Measurements from ENCODE around the gene H2BW2. TPM values are rescaled to one million over a fixed set of nuclear protein-coding genes. Genes with fewer than 3 reads are reported as not detected.
"Not testable (repeated sequence)": the region's sequence is repeated elsewhere in the genome, so short reads cannot be mapped to it uniquely, and the experiment has no call there.

Gene H2BW2
- total and polyA plus RNA-seq, 7 donors = not detected

DNA sequence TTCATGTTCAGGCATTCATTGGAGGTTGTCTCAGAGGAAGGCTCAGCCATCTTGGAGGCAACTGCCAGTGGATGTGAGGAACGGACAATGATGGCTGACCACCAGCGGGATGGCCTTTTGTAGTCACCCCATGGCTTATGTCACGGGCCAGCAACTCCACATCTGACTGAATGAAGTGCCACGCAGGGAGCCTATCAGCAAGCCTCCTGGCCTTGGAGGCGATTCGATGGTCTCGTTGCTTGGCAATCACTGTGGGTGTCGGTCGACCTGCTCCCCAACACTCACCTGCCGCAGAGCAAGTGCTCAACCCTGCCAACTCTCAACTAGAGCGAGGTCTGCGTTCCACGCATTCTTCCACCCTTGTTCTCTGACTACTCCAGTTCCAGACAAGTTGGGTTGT is 7.4 kb downstream of the H2BW2 start:
- no peaks in the 10 kb centered on the region for H3K27me3 ChIP-seq
- DNase-seq = no peak
- no peak for TF ChIP-seq POLR2AphosphoS5 (IDR thresholded peaks at IDR 0.05)
- no peak for TF ChIP-seq POLR2A (IDR thresholded peaks at IDR 0.05)
- TF ChIP-seq, protein P1, sequence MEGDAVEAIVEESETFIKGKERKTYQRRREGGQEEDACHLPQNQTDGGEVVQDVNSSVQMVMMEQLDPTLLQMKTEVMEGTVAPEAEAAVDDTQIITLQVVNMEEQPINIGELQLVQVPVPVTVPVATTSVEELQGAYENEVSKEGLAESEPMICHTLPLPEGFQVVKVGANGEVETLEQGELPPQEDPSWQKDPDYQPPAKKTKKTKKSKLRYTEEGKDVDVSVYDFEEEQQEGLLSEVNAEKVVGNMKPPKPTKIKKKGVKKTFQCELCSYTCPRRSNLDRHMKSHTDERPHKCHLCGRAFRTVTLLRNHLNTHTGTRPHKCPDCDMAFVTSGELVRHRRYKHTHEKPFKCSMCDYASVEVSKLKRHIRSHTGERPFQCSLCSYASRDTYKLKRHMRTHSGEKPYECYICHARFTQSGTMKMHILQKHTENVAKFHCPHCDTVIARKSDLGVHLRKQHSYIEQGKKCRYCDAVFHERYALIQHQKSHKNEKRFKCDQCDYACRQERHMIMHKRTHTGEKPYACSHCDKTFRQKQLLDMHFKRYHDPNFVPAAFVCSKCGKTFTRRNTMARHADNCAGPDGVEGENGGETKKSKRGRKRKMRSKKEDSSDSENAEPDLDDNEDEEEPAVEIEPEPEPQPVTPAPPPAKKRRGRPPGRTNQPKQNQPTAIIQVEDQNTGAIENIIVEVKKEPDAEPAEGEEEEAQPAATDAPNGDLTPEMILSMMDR (IDR thresholded peaks at IDR 0.05) = no peak
- no peak for TF ChIP-seq EP300 (IDR thresholded peaks at IDR 0.05)
- H3K9me3 ChIP-seq = no peaks in the 10 kb centered on the region
- H3K4me1 ChIP-seq = no peaks in the 10 kb centered on the region
- no peaks in the 10 kb centered on the region for H3K36me3 ChIP-seq
- WGBS, 2 donors = 93 to 95% methylated on average over 13 of the region's 13 CpGs
- H3K27ac ChIP-seq = no peak overlapping the region
- intact Hi-C loops (cut with DNase I) = no loop called here
- no peak overlapping the region for H3K4me3 ChIP-seq

DNA sequence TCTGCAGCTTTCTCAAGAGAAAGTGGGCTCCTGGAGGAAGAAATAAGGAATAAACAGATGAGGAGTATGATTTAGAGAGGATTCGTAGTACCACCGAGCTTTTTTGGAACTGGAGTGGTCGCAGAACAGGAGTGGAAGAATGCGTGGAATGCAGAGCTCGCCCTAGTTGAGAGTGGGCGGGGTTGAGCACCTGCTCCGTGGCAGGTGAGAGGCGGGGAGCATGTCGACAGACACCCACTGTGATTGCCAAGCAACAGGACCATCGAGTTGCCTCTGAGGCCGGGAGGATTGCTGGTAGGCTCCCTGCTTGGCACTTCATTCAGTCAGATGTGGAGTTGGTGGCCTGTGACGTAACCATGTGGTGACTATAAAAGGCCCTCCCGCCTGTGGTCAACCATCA is 15.2 kb downstream of the H2BW2 start:
- H3K4me3 ChIP-seq; intact Hi-C loops (cut with DNase I); H3K36me3 ChIP-seq; H3K9me3 ChIP-seq; H3K27ac ChIP-seq; H3K27me3 ChIP-seq; DNase-seq; H3K4me1 ChIP-seq: not testable (repeated sequence)
- WGBS, 2 donors = no CpG with 5 or more reads among the region's 13 CpGs

DNA sequence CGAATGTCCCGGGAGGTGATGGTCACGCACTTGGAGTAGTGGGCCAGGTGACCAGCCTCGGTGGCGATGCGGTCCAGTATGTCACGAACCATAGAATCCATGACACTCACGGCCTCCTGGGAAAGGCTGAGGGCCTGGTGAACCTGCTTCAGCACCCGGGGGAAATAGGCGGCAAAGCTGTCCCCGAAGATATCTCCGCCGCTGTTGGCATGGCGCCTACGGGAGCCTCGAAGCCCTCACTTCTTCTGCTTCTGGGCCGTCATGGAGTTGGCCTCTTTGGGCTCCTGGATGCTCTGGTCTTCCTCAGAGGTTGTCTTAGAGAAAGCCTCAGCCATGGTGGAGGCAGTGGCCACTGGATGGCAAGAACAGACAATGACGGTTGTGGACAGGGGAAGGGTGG is 22.9 kb downstream of the H2BW2 start:
- DNase-seq; intact Hi-C loops (cut with DNase I); H3K4me3 ChIP-seq; H3K27me3 ChIP-seq; H3K4me1 ChIP-seq; H3K9me3 ChIP-seq; H3K36me3 ChIP-seq; H3K27ac ChIP-seq: not testable (repeated sequence)
- WGBS, 2 donors = 94 to 96% methylated on average over 9 of the region's 18 CpGs

DNA sequence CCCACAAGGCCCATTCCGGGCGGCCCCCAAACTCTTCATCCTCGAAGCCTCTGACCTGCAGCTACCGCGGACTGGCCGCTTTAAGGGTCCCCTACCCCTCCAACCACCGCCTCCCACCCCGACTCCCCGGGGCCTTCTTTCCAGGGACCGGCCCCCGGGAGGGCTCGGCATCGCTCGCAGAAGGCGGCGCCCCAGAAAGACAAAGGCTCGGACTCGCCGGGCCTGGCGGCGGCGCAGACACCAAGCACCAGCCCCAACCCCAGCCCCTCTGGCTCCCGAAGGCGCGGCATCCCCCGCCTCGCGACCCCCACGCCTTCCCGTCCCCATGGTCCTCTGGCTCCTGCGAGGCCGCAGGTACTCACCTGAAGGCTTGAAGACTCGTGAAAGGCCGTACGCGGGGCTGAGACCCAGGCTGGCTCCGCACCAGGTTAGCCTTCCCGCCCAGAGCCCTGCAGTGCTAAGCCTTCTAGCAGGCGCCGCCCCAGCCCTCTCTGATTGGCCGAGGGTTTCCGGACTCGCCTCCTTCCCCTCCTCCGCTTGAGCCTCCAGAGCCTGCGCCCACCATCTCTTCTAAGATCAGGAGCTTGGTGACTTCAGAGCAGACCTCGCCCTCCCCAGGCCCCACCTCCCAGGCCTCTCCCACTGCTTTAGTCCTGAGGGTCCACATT is 36.2 kb downstream of the H2BW2 start, which contains the start of gene TMSB15C:
Gene TMSB15C (minus strand): TSS at position 459 of the 668 bp plus-strand sequence.
- H3K36me3 ChIP-seq; H3K27ac ChIP-seq; H3K4me1 ChIP-seq; H3K9me3 ChIP-seq; H3K4me3 ChIP-seq; H3K27me3 ChIP-seq; intact Hi-C loops (cut with DNase I); DNase-seq: not testable (repeated sequence)
- no CpG with 5 or more reads among the region's 46 CpGs for WGBS, 2 donors

DNA sequence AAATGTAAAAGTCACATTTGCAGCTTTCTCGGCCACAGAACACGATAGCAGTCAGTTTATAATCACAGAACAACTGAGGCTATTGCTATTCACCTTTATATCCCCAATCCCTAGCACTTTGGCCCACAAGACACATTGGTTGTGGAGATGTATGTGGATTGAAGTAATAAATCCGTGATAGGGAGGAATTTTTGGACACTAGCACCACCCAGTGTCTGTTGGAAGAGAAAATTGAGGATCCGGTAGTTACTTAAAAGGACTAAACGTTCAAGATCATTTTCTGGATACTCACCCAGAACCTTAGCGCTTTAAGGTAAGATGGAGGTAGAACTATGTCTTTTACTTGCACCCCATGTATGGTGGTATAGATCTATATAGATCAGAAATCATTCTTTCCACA is 38.1 kb downstream of the H2BW2 start:
- H3K4me1 ChIP-seq; H3K27me3 ChIP-seq; H3K27ac ChIP-seq; DNase-seq; H3K36me3 ChIP-seq; H3K9me3 ChIP-seq; intact Hi-C loops (cut with DNase I); H3K4me3 ChIP-seq: not testable (repeated sequence)
- WGBS, 2 donors = no CpG with 5 or more reads among the region's 6 CpGs

DNA sequence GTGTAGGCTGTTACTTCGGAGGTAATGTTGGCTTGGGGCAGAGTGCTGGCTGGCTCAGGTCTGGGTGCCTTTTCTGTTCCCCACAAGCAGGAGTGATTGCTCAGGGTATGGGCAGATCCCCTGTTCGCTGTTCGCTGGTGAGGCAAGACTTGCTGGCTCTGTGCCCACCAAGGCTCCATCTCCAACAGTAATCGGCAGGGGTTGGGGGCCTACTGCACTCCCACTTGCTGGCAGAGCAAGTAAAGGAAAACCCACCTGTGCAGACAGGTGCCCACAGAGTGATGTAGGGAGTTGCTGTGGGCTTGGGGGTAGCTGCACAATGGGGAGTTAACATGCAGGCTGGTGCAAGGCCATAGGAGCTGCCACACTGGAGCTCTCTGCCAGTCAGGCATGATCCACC is 44.3 kb downstream of the H2BW2 start:
- Histone ChIP-seq H3K36me3 (no peaks in the 10 kb centered on the region), H3K27ac (no peak overlapping the region), H3K4me3 (no peak overlapping the region), H3K4me1 (no peaks in the 10 kb centered on the region), H3K9me3 (no peaks in the 10 kb centered on the region), H3K27me3 (no peaks in the 10 kb centered on the region)
- intact Hi-C loops (cut with DNase I) = no loop called here
- 69 to 86% methylated on average over 4 of the region's 4 CpGs for WGBS, 2 donors
- no peak for TF ChIP-seq POLR2AphosphoS5 (IDR thresholded peaks at IDR 0.05)
- TF ChIP-seq EP300 (IDR thresholded peaks at IDR 0.05) = no peak
- TF ChIP-seq, protein P1 (IDR thresholded peaks at IDR 0.05) = no peak
- no peak for TF ChIP-seq POLR2A (IDR thresholded peaks at IDR 0.05)
- DNase-seq = no peak

DNA sequence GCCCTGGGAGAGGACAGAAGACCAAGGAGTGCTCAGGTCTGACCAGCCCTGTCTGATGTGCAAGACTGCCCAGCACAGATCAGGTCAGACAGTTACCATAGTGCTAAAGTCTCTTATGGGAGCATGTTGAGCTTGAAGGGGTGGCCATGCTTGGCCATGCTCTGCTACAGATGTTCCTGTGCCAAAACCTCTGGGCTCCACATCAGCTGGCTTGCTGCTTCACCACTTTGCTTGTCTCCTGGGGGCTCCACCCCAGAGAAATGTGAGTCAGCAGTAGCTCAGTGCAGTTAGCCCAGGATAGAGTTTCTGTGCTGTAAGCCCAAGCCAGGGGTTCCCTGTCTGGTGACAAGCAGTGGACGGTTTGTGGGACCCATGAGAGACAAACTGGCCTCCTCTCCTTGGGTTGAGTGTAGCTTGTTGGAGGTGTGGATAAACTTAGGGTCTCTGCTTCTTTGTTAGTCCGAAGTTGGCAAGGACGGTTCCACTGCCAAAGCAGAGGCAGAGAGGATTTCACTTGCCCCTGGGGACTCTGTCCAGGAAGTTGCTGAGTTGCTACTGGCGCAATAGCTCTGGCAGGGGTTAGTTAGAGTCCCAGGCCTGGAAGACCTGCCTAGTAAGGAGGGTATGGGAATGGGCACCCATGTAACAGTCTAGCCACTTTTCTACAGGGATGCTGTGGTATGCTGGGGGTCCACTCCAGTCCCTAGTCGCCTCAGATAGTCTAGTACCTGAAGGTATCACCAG is 45.0 kb downstream of the H2BW2 start:
- Histone ChIP-seq H3K9me3 (no peaks in the 10 kb centered on the region), H3K4me1 (no peaks in the 10 kb centered on the region), H3K27me3 (no peaks in the 10 kb centered on the region), H3K27ac (no peak overlapping the region), H3K4me3 (no peak overlapping the region), H3K36me3 (no peaks in the 10 kb centered on the region)
- no peak for TF ChIP-seq POLR2AphosphoS5 (IDR thresholded peaks at IDR 0.05)
- TF ChIP-seq POLR2A (IDR thresholded peaks at IDR 0.05) = no peak
- no peak for TF ChIP-seq EP300 (IDR thresholded peaks at IDR 0.05)
- TF ChIP-seq, protein P1 (IDR thresholded peaks at IDR 0.05) = no peak
- DNase-seq = no peak
- WGBS, 2 donors = 80 to 87% methylated on average over 5 of the region's 5 CpGs
- intact Hi-C loops (cut with DNase I) = no loop called here

Measured in sigmoid colon (tissue), 7 donors.